Spleen (tissue), 11 donors: ENCODE results near the gene FN3K. TPM values are rescaled to one million over a fixed set of nuclear protein-coding genes. Genes with fewer than 3 reads are reported as not detected.
A peak's percentile ranks its signal among the peaks of the same experiment; 100 is the strongest.

Source experiments
- DNase-seq: peaks from one replicate; pipeline ENCODE4 v3.0.0-alpha.2; 2020
- H3K27ac ChIP-seq, 8 donors: fragments of 200-600 bp; sonication (generic) in 7 of 8; 1 replicate in 4 of 8; 2 replicates in 4 of 8; pipeline versions ENCODE4 v1.5.0 to v1.8.0; 2016 to 2021; ENCODE audit warnings: inconsistent platforms in 4 of 8, mild to moderate bottlenecking in 4 of 8, moderate library complexity in 1 of 8
- H3K27me3 ChIP-seq, 7 donors: fragments of 200-600 bp; sonication (generic) in 6 of 7; replicated peaks in 1 of 7; 1 replicate in 4 of 7; 2 replicates in 3 of 7; pipeline versions ENCODE4 v1.5.0 to v1.8.0; 2016 to 2021; ENCODE audit warnings: inconsistent platforms in 3 of 7, mild to moderate bottlenecking in 1 of 7
- H3K36me3 ChIP-seq, 6 donors: fragments of 200-600 bp; sonication (generic) in 5 of 6; 1 replicate in 4 of 6; 2 replicates in 2 of 6; pipeline versions ENCODE4 v1.5.0 to v1.8.0; 2016 to 2021; ENCODE audit warnings: inconsistent platforms in 2 of 6
- H3K4me1 ChIP-seq, 6 donors: fragments of 200-600 bp; sonication (generic) in 5 of 6; 1 replicate in 3 of 6; 2 replicates in 3 of 6; pipeline versions ENCODE4 v1.5.0 to v1.8.0; 2016 to 2021; ENCODE audit warnings: inconsistent platforms in 3 of 6
- H3K4me3 ChIP-seq, 8 donors: fragments of 200-600 bp; sonication (generic) in 7 of 8; 1 replicate in 4 of 8; 2 replicates in 4 of 8; pipeline versions ENCODE4 v1.5.0 to v1.8.0; 2016 to 2021; ENCODE audit warnings: inconsistent platforms in 4 of 8, mild to moderate bottlenecking in 4 of 8, moderate library complexity in 2 of 8
- H3K9me3 ChIP-seq, 8 donors: fragments of 200-600 bp; sonication (generic) in 7 of 8; 1 replicate in 4 of 8; 2 replicates in 4 of 8; pipeline versions ENCODE4 v1.5.0 to v1.8.0; 2016 to 2021; ENCODE audit warnings: inconsistent platforms in 4 of 8
- POLR2A ChIP-seq, 3 donors: fragments of 450-650 bp; IDR thresholded peaks; one replicate each; pipeline ENCODE4 v1.5.1; 2017; ENCODE audit warnings: antibody characterized with exemption in 3 of 3, mild to moderate bottlenecking in 1 of 3
- POLR2AphosphoS5 ChIP-seq, 3 donors: sonication (generic); formaldehyde crosslinking; IDR thresholded peaks; one replicate each; pipeline ENCODE4 v1.5.1; 2017; ENCODE audit warnings: antibody characterized with exemption in 3 of 3
- WGBS, 5 donors: extraction: QIAGEN DNeasy Blood & Tissue Kit in 3 of 5; methylation state at CpG; one replicate each; pipeline versions ENCODE4 v1.1.5 to v1.1.7; 2013 to 2018; 5-methylcytosine and 5-hydroxymethylcytosine counted together
- intact Hi-C: fragments of 100-400 bp; cut with DNase I; formaldehyde crosslinking; loops from one replicate; pipeline ENCODE4 v1.15.0; 2023; ENCODE audit warnings: low total_unique reads
- polyA plus RNA-seq, 3 donors: library from polyadenylated mRNA; stranded (reverse); fragments of 200-250 nt; gene quantifications; one replicate each; pipeline ENCODE4 v1.2.1, GENCODE V29; 2013
- total RNA-seq, 7 donors: library from RNA; depleted of rRNA in 3 of 7; stranded (reverse); fragments of >200 nt in 3 of 7; fragmentation: NEBNext Ultra II Directional in 4 of 7; extraction: Animal tissue kit (Norgen Biotek cat#: 25700) in 4 of 7; gene quantifications; one replicate each; pipeline versions ENCODE4 v1.1.0 to v1.2.1, GENCODE V29; 2016 to 2021
- TF ChIP-seq, protein P1 (sequence below), 11 experiments: fragments of 200-600 bp in 7 of 11; fragments of 450-650 bp in 4 of 11; sonication (generic) in 4 of 11; IDR thresholded peaks in 8 of 11; conservative IDR thresholded peaks in 3 of 11; 1 replicate in 7 of 11; 2 replicates in 4 of 11; pipeline versions ENCODE4 v1.4.0 to v1.8.0; 2016 to 2021; ENCODE audit warnings: antibody characterized with exemption in 11 of 11, inconsistent platforms in 4 of 11, mild to moderate bottlenecking in 1 of 11
- donor health status: healthy with polysubstance abuse.
- donor health status: DM: no; HTN: no; CAD: no; lungs with moderate emphysema.
- donor health status: DM: no; HTN: no; CAD: no.
- donor health status: Bipolar disorder and iron deficiency.
- donor health status: healthy.
- donor health status: DM: no; HTN: no; CAD: no.
- donor health status: DM: yes; HTN: yes; CAD: no.

The FN3K gene
- total and polyA plus RNA-seq, 10 donors = 1.4 to 14.1 (median 6.3) TPM

- intact Hi-C loops = loop anchor here (10.0 kb wide), 1 partner anchor 97 kb away; no protein-coding TSS in a partner anchor
- peak within 1 kb of the TSS; percentile 97 to 100 (median 99) for H3K4me3 ChIP-seq
- H3K36me3 ChIP-seq = peaks cover 0 to 9% (median under 1%) of the 10 kb centered on the region in 6 donors
- DNase-seq = peak; percentile 95
- no peaks in the 10 kb centered on the region for H3K27me3 ChIP-seq
- H3K27ac ChIP-seq = peak within 1 kb of the TSS; percentile 51 to 88 (median 84)
- 0 to 1% (median 0%) methylated on average over 24 to 102 of the region's 114 CpGs for WGBS, 5 donors
- H3K4me1 ChIP-seq = peaks cover 10 to 31% (median 20%) of the 10 kb centered on the region in 6 donors
- TF ChIP-seq POLR2A (IDR thresholded peaks at IDR 0.05) = no peak
- TF ChIP-seq POLR2AphosphoS5 (IDR thresholded peaks at IDR 0.05) = peak; percentile 78 to 91 (median 86)
- TF ChIP-seq, protein P1, sequence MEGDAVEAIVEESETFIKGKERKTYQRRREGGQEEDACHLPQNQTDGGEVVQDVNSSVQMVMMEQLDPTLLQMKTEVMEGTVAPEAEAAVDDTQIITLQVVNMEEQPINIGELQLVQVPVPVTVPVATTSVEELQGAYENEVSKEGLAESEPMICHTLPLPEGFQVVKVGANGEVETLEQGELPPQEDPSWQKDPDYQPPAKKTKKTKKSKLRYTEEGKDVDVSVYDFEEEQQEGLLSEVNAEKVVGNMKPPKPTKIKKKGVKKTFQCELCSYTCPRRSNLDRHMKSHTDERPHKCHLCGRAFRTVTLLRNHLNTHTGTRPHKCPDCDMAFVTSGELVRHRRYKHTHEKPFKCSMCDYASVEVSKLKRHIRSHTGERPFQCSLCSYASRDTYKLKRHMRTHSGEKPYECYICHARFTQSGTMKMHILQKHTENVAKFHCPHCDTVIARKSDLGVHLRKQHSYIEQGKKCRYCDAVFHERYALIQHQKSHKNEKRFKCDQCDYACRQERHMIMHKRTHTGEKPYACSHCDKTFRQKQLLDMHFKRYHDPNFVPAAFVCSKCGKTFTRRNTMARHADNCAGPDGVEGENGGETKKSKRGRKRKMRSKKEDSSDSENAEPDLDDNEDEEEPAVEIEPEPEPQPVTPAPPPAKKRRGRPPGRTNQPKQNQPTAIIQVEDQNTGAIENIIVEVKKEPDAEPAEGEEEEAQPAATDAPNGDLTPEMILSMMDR (IDR thresholded peaks at IDR 0.05 in 8 of 11, conservative IDR thresholded peaks at IDR 0.05 in 3 of 11) = no peak
- peaks cover 0 to 12% (median 5%) of the 10 kb centered on the region in 8 donors for H3K9me3 ChIP-seq
These were observed 16.4 kb downstream of the FN3K start, which contains the start of gene TBCD for GRCh38 chr17:82751571-82752370. Gene TBCD (plus strand): TSS chr17:82752065. CDS start chr17:82752194, 129 bp downstream.

GRCh38 chr17:82752371-82753200 is 17.2 kb downstream of the FN3K start:
- TF ChIP-seq POLR2A (IDR thresholded peaks at IDR 0.05) (no peak), POLR2AphosphoS5 (IDR thresholded peaks at IDR 0.05) (no peak)
- TF ChIP-seq, protein P1 (IDR thresholded peaks at IDR 0.05 in 8 of 11, conservative IDR thresholded peaks at IDR 0.05 in 3 of 11) = no peak
- 2 to 4% (median 3%) methylated on average over 38 to 72 of the region's 72 CpGs for WGBS, 5 donors
- DNase-seq = no peak
- Histone ChIP-seq H3K9me3 (peaks cover 0 to 3% (median 0%) of the 10 kb centered on the region in 8 donors), H3K36me3 (peaks cover 0 to 17% (median 2%) of the 10 kb centered on the region in 6 donors), H3K27ac (peak overlapping the region in 7 of 8 donors; percentile 77 to 88 (median 84)), H3K27me3 (no peaks in the 10 kb centered on the region), H3K4me1 (peaks cover 10 to 31% (median 20%) of the 10 kb centered on the region in 6 donors), H3K4me3 (peak overlapping the region; percentile 97 to 100 (median 99))
- intact Hi-C loops = loop anchor here (10.0 kb wide), 1 partner anchor 98 kb away; no protein-coding TSS in a partner anchor

DNA sequence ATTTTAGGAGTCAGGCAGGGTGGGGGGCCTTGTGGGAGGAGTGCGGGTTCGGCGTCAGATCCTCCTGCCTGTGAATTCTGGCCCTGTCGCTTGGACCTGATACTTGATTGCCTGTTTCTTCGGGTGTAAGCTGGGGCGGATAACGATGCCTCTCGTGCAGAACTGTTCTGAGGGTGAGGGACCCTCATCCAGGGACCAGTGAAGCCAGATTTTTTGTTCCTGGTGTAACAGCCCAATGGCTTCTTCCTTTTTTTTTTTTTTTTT is 17.7 kb downstream of the FN3K start:
- 63 to 83% (median 67%) methylated on average over 8 of the region's 8 CpGs for WGBS, 5 donors
- Histone ChIP-seq H3K4me1 (peaks cover 10 to 31% (median 20%) of the 10 kb centered on the region in 6 donors), H3K36me3 (peaks cover 0 to 18% (median 2%) of the 10 kb centered on the region in 6 donors), H3K27ac (no peak overlapping the region), H3K9me3 (no peaks in the 10 kb centered on the region), H3K27me3 (no peaks in the 10 kb centered on the region), H3K4me3 (peak overlapping the region in 7 of 8 donors; percentile 97 to 100 (median 99))
- no peak for DNase-seq
- intact Hi-C loops = loop anchor here (10.0 kb wide), 1 partner anchor 98 kb away; no protein-coding TSS in a partner anchor
- TF ChIP-seq POLR2A (IDR thresholded peaks at IDR 0.05) (no peak), POLR2AphosphoS5 (IDR thresholded peaks at IDR 0.05) (no peak)
- TF ChIP-seq, protein P1 (IDR thresholded peaks at IDR 0.05 in 8 of 11, conservative IDR thresholded peaks at IDR 0.05 in 3 of 11) = no peak
